ENCODE measurements around the gene NAT10. TPM values are rescaled to one million over a fixed set of nuclear protein-coding genes. Genes with fewer than 3 reads are reported as not detected.

Gene NAT10
- total RNA-seq, 1 experiment from 2014 or later, result 48.7 TPM

- Histone ChIP-seq H3K9me3 (ENCODE audit: low read length) (no peaks in the 10 kb centered on the region), H3K9ac (ENCODE audit: low read length) (no peak overlapping the region), H3K36me3 (ENCODE audit: low read depth, low read length) (no peaks in the 10 kb centered on the region), H3K27ac (ENCODE audit: low read length) (peak overlapping the region; percentile 86), H2AFZ (ENCODE audit: low read length) (no peak overlapping the region), H3K4me3 (ENCODE audit: low read length) (no peak overlapping the region), H3K4me2 (ENCODE audit: low read length) (peak overlapping the region; percentile 73), H3F3A (ENCODE audit: low read length, unreplicated experiment) (no peaks in the 10 kb centered on the region), H3K79me2 (ENCODE audit: low read length) (no peaks in the 10 kb centered on the region), H3K27me3 (ENCODE audit: low read length) (no peaks in the 10 kb centered on the region), H3K4me1 (ENCODE audit: insufficient read depth, low read length) (peaks cover 29% of the 10 kb centered on the region), H3K9me2 (replicated peaks; ENCODE audit: low read length) (no peaks in the 10 kb centered on the region), H4K20me1 (ENCODE audit: low read length) (no peaks in the 10 kb centered on the region)
- no peak for DNase-seq
- POLR2A ChIA-PET (ENCODE audit: unreplicated experiment), result no interaction called here
- no peak for TF ChIP-seq EZH2 (IDR thresholded peaks at IDR 0.05; ENCODE audit: low read length, unreplicated experiment)
- TF ChIP-seq EZH2phosphoT487 (IDR thresholded peaks at IDR 0.05; ENCODE audit: borderline replicate concordance, low read length), result no peak
- TF ChIP-seq CTCF (conservative IDR thresholded peaks at IDR 0.05; ENCODE audit: low read depth, low read length), result no peak
- ATAC-seq, result no peak
- intact Hi-C loops (cut with micrococcal nuclease), result no loop called here
- BruUV-seq (replicated peaks), result no TSS peak
- CTCF ChIA-PET, result no interaction called here
These were observed 61.6 kb downstream of the NAT10 start for GRCh38 chr11:34166806-34167740.

DNA sequence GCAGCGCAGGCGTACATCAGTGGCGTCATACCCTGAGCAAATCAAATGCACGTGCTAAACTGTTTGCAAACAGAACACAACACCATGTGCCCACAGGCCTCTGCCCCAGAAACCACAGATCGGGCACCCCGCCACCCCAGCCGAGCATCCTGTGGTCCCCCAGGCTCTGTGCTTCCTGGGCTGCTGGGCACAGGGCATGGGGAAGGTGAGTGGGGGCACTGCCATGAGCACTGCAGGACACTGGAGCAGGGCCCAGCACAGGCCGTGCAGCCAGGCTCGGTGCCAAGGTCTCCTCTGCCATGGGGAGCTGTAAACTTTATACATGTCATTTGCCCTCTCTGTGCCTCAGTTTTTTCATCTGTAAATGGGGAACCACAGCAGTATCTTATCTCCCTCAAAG, 62.5 kb downstream of the NAT10 start:
- Histone ChIP-seq H3K36me3 (ENCODE audit: low read depth, low read length) (no peaks in the 10 kb centered on the region), H3K4me2 (ENCODE audit: low read length) (no peak overlapping the region), H3K9me2 (replicated peaks; ENCODE audit: low read length) (no peaks in the 10 kb centered on the region), H3K27ac (ENCODE audit: low read length) (no peak overlapping the region), H2AFZ (ENCODE audit: low read length) (no peak overlapping the region), H3F3A (ENCODE audit: low read length, unreplicated experiment) (no peaks in the 10 kb centered on the region), H3K4me1 (ENCODE audit: insufficient read depth, low read length) (peaks cover 25% of the 10 kb centered on the region), H3K4me3 (ENCODE audit: low read length) (no peak overlapping the region), H3K27me3 (ENCODE audit: low read length) (no peaks in the 10 kb centered on the region), H4K20me1 (ENCODE audit: low read length) (no peaks in the 10 kb centered on the region), H3K79me2 (ENCODE audit: low read length) (no peaks in the 10 kb centered on the region), H3K9me3 (ENCODE audit: low read length) (no peaks in the 10 kb centered on the region), H3K9ac (ENCODE audit: low read length) (no peak overlapping the region)
- no TSS peak for BruUV-seq (replicated peaks)
- intact Hi-C loops (cut with micrococcal nuclease), result no loop called here
- CTCF ChIA-PET, result no interaction called here
- no peak for TF ChIP-seq EZH2phosphoT487 (IDR thresholded peaks at IDR 0.05; ENCODE audit: borderline replicate concordance, low read length)
- TF ChIP-seq CTCF (conservative IDR thresholded peaks at IDR 0.05; ENCODE audit: low read depth, low read length), result no peak
- no peak for TF ChIP-seq EZH2 (IDR thresholded peaks at IDR 0.05; ENCODE audit: low read length, unreplicated experiment)
- POLR2A ChIA-PET (ENCODE audit: unreplicated experiment), result no interaction called here
- no peak for ATAC-seq
- DNase-seq, result no peak
